GM19193 (cell line): ENCODE measurements around the gene AAMDC.

Source experiments
- POLR2A ChIP-seq: IDR thresholded peaks from 4 replicates; pipeline ENCODE4 v1.6.1; 2011; ENCODE audit not compliant: insufficient read depth, insufficient read length; ENCODE audit errors: extremely low read depth

AAMDC gene

GRCh38 chr11:77868744-77869143 lies 47.8 kb downstream of the AAMDC start:
- no peak for TF ChIP-seq POLR2A

GRCh38 chr11:77871855-77872254 lies 50.9 kb downstream of the AAMDC start:
- TF ChIP-seq POLR2A: no peak

- no peak for TF ChIP-seq POLR2A
Measured at GRCh38 chr11:77873345-77873744, 52.4 kb downstream of the AAMDC start.

- TF ChIP-seq POLR2A: no peak
Measured at GRCh38 chr11:77874206-77874605, 53.3 kb downstream of the AAMDC start.

- no peak for TF ChIP-seq POLR2A
Measured at GRCh38 chr11:77876045-77876444, 55.1 kb downstream of the AAMDC start.

- TF ChIP-seq POLR2A: no peak
Measured at GRCh38 chr11:77879218-77879617, 58.3 kb downstream of the AAMDC start.

- TF ChIP-seq POLR2A: no peak
Measured at GRCh38 chr11:77882396-77882795, 61.5 kb downstream of the AAMDC start.

- no peak for TF ChIP-seq POLR2A
Measured at GRCh38 chr11:77883775-77884174, 62.8 kb downstream of the AAMDC start.

GRCh38 chr11:77884186-77884828 lies 63.4 kb downstream of the AAMDC start:
- no peak for TF ChIP-seq POLR2A

GRCh38 chr11:77884829-77885190 lies 63.9 kb downstream of the AAMDC start:
- no peak for TF ChIP-seq POLR2A

GRCh38 chr11:77886401-77886800 lies 65.5 kb downstream of the AAMDC start:
- TF ChIP-seq POLR2A: no peak

GRCh38 chr11:77908835-77909234 lies 87.9 kb downstream of the AAMDC start:
- TF ChIP-seq POLR2A: no peak

- TF ChIP-seq POLR2A: no peak
Measured at GRCh38 chr11:77909277-77909676, 88.3 kb downstream of the AAMDC start.
